ENCODE measurements around the gene ADARB2. TPM values are rescaled to one million over a fixed set of nuclear protein-coding genes. Genes with fewer than 3 reads are reported as not detected.

The ADARB2 gene
- total RNA-seq, 1 donor from 2014 or later = 1.8 TPM

DNA sequence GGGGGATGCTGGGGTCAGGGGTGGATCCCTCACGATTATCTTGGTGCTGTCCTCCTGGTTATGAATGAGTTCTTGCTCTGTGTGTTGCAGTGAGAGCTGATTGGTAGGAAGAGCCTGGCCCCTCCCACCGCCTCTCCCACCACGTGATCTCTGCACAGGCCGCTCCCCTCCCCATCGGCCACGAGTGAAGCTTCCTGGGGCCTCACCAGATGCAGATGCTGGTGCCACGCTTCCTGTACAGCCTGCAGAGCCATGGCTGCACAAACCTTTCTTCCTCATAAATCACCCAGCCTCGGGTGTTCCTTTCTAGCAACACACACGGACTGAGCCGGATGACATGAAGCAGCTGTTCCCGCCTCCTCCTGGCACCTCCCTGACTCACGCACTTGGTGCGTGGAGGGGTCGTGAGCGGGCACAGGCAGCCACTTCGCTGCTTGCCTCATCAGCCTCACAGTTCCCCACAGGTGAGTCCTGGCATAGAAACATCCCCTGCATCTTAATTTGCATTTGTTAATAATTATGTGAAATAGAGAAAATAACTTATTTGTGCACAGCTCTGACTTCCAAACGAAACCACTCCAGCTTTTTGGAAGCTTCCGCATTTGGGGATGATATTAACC is 210.8 kb downstream of the ADARB2 start:
- Mint-ChIP-seq H3K36me3 (ENCODE audit: low read depth) (no peaks in the 10 kb centered on the region), H3K27me3 (ENCODE audit: low read depth) (peaks cover 2% of the 10 kb centered on the region), H3K4me3 (no peak overlapping the region), H3K27ac (ENCODE audit: unreplicated experiment) (no peak overlapping the region), H3K4me1 (peaks cover 20% of the 10 kb centered on the region), H3K9me3 (peaks cover 2% of the 10 kb centered on the region)
- no peak for DNase-seq (ENCODE audit: low read depth, low spot score)
- TF ChIP-seq, protein P1, sequence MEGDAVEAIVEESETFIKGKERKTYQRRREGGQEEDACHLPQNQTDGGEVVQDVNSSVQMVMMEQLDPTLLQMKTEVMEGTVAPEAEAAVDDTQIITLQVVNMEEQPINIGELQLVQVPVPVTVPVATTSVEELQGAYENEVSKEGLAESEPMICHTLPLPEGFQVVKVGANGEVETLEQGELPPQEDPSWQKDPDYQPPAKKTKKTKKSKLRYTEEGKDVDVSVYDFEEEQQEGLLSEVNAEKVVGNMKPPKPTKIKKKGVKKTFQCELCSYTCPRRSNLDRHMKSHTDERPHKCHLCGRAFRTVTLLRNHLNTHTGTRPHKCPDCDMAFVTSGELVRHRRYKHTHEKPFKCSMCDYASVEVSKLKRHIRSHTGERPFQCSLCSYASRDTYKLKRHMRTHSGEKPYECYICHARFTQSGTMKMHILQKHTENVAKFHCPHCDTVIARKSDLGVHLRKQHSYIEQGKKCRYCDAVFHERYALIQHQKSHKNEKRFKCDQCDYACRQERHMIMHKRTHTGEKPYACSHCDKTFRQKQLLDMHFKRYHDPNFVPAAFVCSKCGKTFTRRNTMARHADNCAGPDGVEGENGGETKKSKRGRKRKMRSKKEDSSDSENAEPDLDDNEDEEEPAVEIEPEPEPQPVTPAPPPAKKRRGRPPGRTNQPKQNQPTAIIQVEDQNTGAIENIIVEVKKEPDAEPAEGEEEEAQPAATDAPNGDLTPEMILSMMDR (conservative IDR thresholded peaks at IDR 0.05) = no peak

DNA sequence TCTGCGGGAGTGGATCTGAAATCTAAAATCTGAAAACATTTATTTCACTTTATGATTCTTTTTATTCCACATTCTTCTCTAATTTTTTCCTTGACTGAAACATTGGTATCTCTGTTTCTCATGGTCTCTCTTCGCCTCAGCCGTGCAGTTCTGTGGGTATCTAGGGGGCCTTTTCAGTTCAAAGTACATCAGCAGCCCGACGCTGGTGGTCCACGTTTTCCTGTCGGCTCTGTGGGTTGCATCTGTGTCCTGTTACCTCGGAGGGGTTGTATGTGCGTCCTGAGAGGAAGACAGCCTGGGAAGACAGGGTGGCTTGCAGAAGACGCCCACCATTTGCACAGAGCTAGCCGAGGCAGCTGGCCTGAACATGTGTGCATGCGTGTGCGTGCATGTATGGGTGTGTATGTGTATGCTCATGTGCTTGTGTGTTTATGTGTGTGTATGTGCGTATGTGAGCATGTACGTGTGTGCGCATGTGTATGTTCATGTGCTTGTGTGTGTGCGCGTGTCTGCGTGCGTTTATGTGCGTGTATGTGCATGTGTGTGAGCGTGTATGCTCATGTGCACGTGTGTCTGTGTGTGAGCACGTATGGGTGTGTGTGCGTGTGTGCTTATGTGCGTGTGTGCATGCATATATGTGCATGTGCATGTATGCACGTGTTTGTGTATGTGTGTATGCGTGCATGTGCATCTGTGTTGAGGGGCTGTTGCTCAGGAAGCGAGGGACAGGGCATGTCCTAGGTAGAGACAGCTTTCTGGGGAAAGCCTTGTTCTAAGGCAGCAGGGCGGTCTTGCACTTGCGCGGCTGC is 211.8 kb downstream of the ADARB2 start:
- H3K27me3 Mint-ChIP-seq (ENCODE audit: low read depth) = peaks cover 2% of the 10 kb centered on the region

DNA sequence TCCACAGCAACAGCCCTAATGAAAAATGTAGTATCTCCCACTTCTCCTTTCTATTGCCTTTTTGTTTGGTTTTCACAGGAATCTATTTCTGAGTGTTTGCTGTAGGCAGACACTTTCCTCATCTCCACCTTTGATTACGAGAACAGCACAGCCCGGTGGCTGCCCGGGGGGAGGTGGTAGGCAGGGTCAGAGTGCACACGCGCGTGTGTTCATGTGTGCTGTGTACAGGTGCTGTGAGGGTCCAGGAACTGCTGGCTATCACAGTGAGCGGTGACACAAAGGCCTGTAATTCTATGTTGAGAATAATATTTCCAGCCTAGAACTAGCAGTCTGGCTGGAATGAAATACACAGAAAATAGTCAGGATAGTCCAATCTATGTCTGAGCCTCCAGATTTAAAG is 212.8 kb downstream of the ADARB2 start:
- Mint-ChIP-seq H3K27me3 (ENCODE audit: low read depth) (peaks cover 2% of the 10 kb centered on the region), H3K4me3 (no peak overlapping the region), H3K9me3 (peaks cover 2% of the 10 kb centered on the region), H3K36me3 (ENCODE audit: low read depth) (no peaks in the 10 kb centered on the region), H3K27ac (ENCODE audit: unreplicated experiment) (no peak overlapping the region), H3K4me1 (peaks cover 20% of the 10 kb centered on the region)
- TF ChIP-seq, protein P1 (conservative IDR thresholded peaks at IDR 0.05) = no peak
- no peak for DNase-seq (ENCODE audit: low read depth, low spot score)

More for the DNA sequence above, 211.8 kb downstream of the ADARB2 start:
- Mint-ChIP-seq H3K36me3 (ENCODE audit: low read depth) (no peaks in the 10 kb centered on the region), H3K27ac (ENCODE audit: unreplicated experiment) (no peak overlapping the region), H3K9me3 (peaks cover 2% of the 10 kb centered on the region), H3K4me3 (no peak overlapping the region), H3K4me1 (peaks cover 20% of the 10 kb centered on the region)
- DNase-seq (ENCODE audit: low read depth, low spot score) = no peak
- TF ChIP-seq, protein P1 (conservative IDR thresholded peaks at IDR 0.05) = no peak

DNA sequence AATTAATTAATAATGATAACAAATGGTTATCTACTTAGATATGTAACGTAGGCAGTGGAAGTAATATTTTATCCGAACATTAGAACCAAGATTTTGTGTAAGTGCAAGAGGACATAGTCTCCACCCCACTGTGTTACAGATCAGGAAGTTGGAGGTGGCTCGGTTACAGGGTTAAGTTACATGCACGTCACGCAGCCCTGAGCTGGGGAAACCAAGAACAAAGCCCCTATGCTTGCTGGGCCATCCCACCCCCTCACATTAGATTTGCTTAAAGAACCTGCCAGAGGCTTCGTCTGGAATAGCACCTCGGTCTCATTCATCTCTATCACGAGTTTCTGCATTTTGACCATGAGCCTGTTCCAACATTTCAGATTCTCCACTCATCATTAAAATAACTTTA is 214.1 kb downstream of the ADARB2 start:
- peaks cover 2% of the 10 kb centered on the region for H3K27me3 Mint-ChIP-seq (ENCODE audit: low read depth)
- H3K27ac Mint-ChIP-seq (ENCODE audit: unreplicated experiment) = no peak overlapping the region
- H3K9me3 Mint-ChIP-seq = peaks cover 2% of the 10 kb centered on the region
- peaks cover 20% of the 10 kb centered on the region for H3K4me1 Mint-ChIP-seq
- TF ChIP-seq, protein P1 (conservative IDR thresholded peaks at IDR 0.05) = no peak
- no peaks in the 10 kb centered on the region for H3K36me3 Mint-ChIP-seq (ENCODE audit: low read depth)
- no peak for DNase-seq (ENCODE audit: low read depth, low spot score)
- H3K4me3 Mint-ChIP-seq = no peak overlapping the region

DNA sequence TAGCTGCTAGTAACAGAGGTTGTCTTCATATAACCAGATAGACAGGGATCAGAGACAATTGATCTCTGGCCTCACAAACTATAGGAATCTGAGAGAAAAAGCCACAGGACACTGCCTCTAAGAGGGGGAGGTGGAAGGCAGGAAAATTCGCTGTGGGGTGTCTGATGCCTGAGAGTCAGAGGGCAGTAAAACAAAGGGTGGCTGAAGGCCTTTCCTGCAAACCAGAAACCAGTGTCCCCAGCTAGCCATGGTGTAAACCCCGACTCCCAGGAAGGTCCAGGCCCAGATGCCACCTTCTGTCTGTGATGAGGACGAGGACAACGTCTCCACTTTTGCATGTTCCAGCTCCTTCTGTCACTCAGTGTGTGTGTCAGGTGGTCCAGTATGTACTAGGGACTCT is 215.1 kb downstream of the ADARB2 start:
- Mint-ChIP-seq H3K4me1 (peaks cover 20% of the 10 kb centered on the region), H3K27me3 (ENCODE audit: low read depth) (no peaks in the 10 kb centered on the region), H3K27ac (ENCODE audit: unreplicated experiment) (no peak overlapping the region), H3K4me3 (no peak overlapping the region), H3K36me3 (ENCODE audit: low read depth) (no peaks in the 10 kb centered on the region), H3K9me3 (peaks cover 2% of the 10 kb centered on the region)
- TF ChIP-seq, protein P1 (conservative IDR thresholded peaks at IDR 0.05) = no peak
- DNase-seq (ENCODE audit: low read depth, low spot score) = no peak
